Duodenal mucosa (tissue), 2 donors: ENCODE data around the gene TCL1B.

ENCODE experiments used
- H3K27ac ChIP-seq: one replicate; pipeline ENCODE4 v1.7.0; 2013; ENCODE audit warnings: low read depth, low read length
- H3K27me3 ChIP-seq, 2 donors: one replicate each; pipeline ENCODE4 v1.7.0; 2013; ENCODE audit warnings: low read length in 2 of 2, control low read depth in 1 of 2; ENCODE audit not compliant: insufficient read depth in 2 of 2, control insufficient read depth in 1 of 2
- H3K36me3 ChIP-seq, 2 donors: one replicate each; pipeline ENCODE4 v1.7.0; 2013; ENCODE audit warnings: low read length in 2 of 2, control low read depth in 1 of 2; ENCODE audit not compliant: insufficient read depth in 2 of 2, control insufficient read depth in 1 of 2
- H3K4me1 ChIP-seq, 2 donors: one replicate each; pipeline ENCODE4 v1.7.0; 2013; ENCODE audit warnings: low read length in 2 of 2, control low read depth in 1 of 2; ENCODE audit not compliant: insufficient read depth in 2 of 2, control insufficient read depth in 1 of 2
- H3K4me3 ChIP-seq, 2 donors: one replicate each; pipeline ENCODE4 v1.7.0; 2013; ENCODE audit warnings: low read length in 2 of 2, low read depth in 1 of 2
- H3K9ac ChIP-seq, 2 donors: one replicate each; pipeline ENCODE4 v1.7.0; 2013; ENCODE audit warnings: low read length in 2 of 2, low read depth in 1 of 2
- H3K9me3 ChIP-seq, 2 donors: one replicate each; pipeline ENCODE4 v1.7.0; 2013; ENCODE audit warnings: low read length in 2 of 2, control low read depth in 1 of 2; ENCODE audit not compliant: control insufficient read depth in 1 of 2

The TCL1B gene

GRCh38 chr14:95683793-95684192 lies 2.4 kb upstream of the TCL1B start:
- Histone ChIP-seq H3K9me3 (no peaks in the 10 kb centered on the region), H3K27me3 (peaks cover 0 to 6% of the 10 kb centered on the region in 2 donors), H3K27ac (no peak overlapping the region), H3K4me1 (no peaks in the 10 kb centered on the region), H3K4me3 (no peak overlapping the region), H3K9ac (no peak overlapping the region), H3K36me3 (no peaks in the 10 kb centered on the region)

- H3K27me3 ChIP-seq, result peaks cover 4 to 6% of the 10 kb centered on the region in 2 donors
- H3K4me1 ChIP-seq, result no peaks in the 10 kb centered on the region
- H3K9ac ChIP-seq, result no peak overlapping the region
- no peak overlapping the region for H3K27ac ChIP-seq
- H3K4me3 ChIP-seq, result no peak overlapping the region
- no peaks in the 10 kb centered on the region for H3K36me3 ChIP-seq
- no peaks in the 10 kb centered on the region for H3K9me3 ChIP-seq
Observed at GRCh38 chr14:95686935-95687334, 709 bp downstream of the TCL1B start.

DNA sequence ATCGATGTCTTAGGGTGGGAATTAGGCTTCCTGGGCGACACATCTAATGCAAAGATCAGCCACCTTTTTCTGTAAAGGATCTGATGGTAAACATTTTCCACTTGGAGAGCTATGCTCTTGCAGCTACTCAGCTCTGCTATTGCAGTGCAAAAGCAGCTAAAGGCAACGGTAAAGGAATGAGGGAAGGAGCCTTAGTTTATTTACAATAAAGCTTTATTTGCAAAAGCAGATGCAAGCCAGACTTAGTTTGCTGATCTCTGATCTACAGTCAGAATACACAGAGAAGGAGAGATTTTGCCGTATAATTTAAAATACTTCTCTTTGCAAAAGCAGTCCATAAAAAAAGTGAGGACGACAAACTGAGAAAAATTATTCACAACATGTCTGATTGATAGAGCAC lies 3.2 kb downstream of the TCL1B start:
- H3K36me3 ChIP-seq, result no peaks in the 10 kb centered on the region
- peaks cover 4 to 6% of the 10 kb centered on the region in 2 donors for H3K27me3 ChIP-seq
- no peaks in the 10 kb centered on the region for H3K9me3 ChIP-seq
- H3K4me1 ChIP-seq, result no peaks in the 10 kb centered on the region
- no peak overlapping the region for H3K9ac ChIP-seq
- H3K4me3 ChIP-seq, result no peak overlapping the region
- no peak overlapping the region for H3K27ac ChIP-seq

- Histone ChIP-seq H3K27me3 (peaks cover 0 to 4% of the 10 kb centered on the region in 2 donors), H3K9me3 (no peaks in the 10 kb centered on the region), H3K4me3 (no peak overlapping the region), H3K9ac (no peak overlapping the region), H3K36me3 (no peaks in the 10 kb centered on the region), H3K4me1 (no peaks in the 10 kb centered on the region), H3K27ac (no peak overlapping the region)
Observed at GRCh38 chr14:95690815-95691214, 4.6 kb downstream of the TCL1B start.

DNA sequence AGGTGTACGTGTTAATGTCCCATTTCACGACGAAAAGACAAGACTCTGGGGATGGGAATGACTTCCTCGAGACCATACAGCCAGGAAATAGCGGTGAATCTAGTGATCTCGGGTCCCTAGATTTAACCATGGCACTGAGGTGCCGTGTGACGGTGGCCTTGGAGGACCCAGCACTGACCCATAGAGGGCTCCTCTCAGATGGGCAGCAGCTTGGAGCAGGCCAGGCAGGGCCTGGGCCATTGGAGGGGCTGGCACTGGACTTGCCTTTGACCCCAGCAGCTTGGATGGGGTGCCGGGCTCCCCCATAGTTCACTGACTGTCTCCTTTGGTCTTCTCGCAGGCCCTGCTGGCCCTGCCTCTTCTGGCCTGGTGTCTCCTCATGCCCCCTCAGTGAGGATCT lies 5.4 kb downstream of the TCL1B start:
- H3K9ac ChIP-seq, result no peak overlapping the region
- H3K9me3 ChIP-seq, result no peaks in the 10 kb centered on the region
- H3K27me3 ChIP-seq, result peaks cover 0 to 4% of the 10 kb centered on the region in 2 donors
- no peak overlapping the region for H3K4me3 ChIP-seq
- no peaks in the 10 kb centered on the region for H3K36me3 ChIP-seq
- no peaks in the 10 kb centered on the region for H3K4me1 ChIP-seq
- H3K27ac ChIP-seq, result no peak overlapping the region

DNA sequence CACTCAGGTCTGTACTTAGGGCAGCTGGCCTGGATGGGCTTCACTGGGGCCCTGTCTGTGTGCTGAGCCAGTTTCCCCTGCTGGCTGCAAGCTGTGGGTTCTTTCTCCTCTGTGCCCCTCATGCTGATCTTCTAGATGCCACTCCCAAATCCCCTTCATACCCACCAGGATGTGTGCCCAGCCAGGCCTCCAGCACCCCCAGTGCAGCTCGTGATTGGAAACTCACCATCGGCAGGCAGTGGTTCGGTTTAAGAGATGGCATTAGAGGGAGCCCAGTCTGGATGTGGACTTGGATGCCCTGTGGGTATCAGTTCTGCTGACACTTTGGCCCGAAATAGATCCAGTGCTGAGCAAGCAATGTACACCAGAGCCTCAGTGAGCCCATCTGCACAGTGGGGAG lies 5.9 kb downstream of the TCL1B start:
- H3K9ac ChIP-seq, result no peak overlapping the region
- no peak overlapping the region for H3K4me3 ChIP-seq
- H3K9me3 ChIP-seq, result no peaks in the 10 kb centered on the region
- H3K27me3 ChIP-seq, result peaks cover 0 to 4% of the 10 kb centered on the region in 2 donors
- H3K36me3 ChIP-seq, result no peaks in the 10 kb centered on the region
- H3K4me1 ChIP-seq, result no peaks in the 10 kb centered on the region
- H3K27ac ChIP-seq, result no peak overlapping the region

DNA sequence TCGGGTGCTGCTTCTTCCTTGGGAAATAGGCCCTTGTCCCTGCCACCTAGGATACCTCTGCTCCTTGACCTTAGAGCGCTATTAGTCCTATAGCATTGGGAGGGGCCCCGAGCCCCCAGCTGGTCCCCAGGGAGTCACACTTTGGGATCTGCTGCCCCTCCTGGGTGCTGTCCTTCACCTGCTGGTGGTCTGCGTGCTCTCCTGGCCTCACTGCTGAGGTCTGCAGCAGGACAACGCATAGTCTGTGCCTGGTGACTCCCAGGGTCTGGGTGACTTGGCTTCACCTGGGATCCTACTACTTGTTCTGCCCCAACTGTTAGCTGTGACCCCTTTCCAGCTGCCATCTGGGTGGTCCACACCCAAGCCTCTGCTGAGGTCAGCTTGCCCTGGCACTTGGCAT lies 8.8 kb downstream of the TCL1B start:
- no peak overlapping the region for H3K9ac ChIP-seq
- H3K4me3 ChIP-seq, result no peak overlapping the region
- no peak overlapping the region for H3K27ac ChIP-seq
- H3K27me3 ChIP-seq, result peaks cover 3 to 4% of the 10 kb centered on the region in 2 donors
- no peaks in the 10 kb centered on the region for H3K9me3 ChIP-seq
- no peaks in the 10 kb centered on the region for H3K36me3 ChIP-seq
- H3K4me1 ChIP-seq, result no peaks in the 10 kb centered on the region

DNA sequence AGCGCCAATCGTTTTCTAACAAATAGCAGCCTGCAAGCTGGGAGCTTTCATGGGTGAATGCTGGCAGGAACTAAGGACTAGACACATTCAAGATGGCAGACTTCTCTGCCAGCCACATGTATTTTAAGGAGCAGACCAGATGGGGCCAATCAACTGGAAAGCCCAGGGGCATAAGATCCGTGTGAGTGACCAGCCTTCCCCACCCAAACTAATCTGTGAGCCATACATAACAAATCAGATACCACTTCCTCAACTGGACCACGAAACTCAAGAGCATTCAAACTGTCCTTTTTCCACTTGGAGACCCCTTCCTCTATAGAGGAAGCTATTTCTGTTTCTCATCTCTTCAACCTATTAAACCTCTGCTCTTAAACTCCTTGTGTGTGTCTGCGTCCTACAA lies 9.7 kb downstream of the TCL1B start:
- Histone ChIP-seq H3K36me3 (no peaks in the 10 kb centered on the region), H3K27ac (no peak overlapping the region), H3K9ac (no peak overlapping the region), H3K9me3 (no peaks in the 10 kb centered on the region), H3K4me3 (no peak overlapping the region), H3K4me1 (no peaks in the 10 kb centered on the region), H3K27me3 (peaks cover 2 to 3% of the 10 kb centered on the region in 2 donors)

GRCh38 chr14:95696741-95697140 lies 10.5 kb downstream of the TCL1B start:
- Histone ChIP-seq H3K36me3 (no peaks in the 10 kb centered on the region), H3K9me3 (no peaks in the 10 kb centered on the region), H3K4me1 (no peaks in the 10 kb centered on the region), H3K9ac (no peak overlapping the region), H3K27me3 (peaks cover 0 to 3% of the 10 kb centered on the region in 2 donors), H3K27ac (no peak overlapping the region), H3K4me3 (no peak overlapping the region)

DNA sequence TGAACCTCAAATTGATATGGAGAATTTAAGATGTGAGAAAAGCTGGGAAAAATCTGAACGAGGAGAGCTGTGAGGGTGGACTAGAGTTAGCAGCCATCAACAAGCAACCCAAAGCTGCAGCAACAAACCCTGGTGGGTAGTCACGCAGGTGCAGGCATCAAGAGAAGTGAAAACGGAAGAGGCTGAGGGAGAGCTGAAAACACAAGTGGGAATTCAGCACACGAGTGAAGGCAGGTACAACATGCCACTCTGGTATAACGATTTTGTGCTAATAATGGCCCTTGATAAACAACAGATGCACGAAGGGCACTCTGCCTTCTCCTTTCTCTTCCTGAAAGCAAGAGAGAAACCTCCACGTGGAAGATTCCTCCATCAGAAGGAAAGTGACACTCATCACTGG lies 11.5 kb downstream of the TCL1B start:
- Histone ChIP-seq H3K9ac (no peak overlapping the region), H3K27me3 (peaks cover 0 to 6% of the 10 kb centered on the region in 2 donors), H3K36me3 (no peaks in the 10 kb centered on the region), H3K4me1 (no peaks in the 10 kb centered on the region), H3K9me3 (no peaks in the 10 kb centered on the region), H3K27ac (no peak overlapping the region), H3K4me3 (no peak overlapping the region)

DNA sequence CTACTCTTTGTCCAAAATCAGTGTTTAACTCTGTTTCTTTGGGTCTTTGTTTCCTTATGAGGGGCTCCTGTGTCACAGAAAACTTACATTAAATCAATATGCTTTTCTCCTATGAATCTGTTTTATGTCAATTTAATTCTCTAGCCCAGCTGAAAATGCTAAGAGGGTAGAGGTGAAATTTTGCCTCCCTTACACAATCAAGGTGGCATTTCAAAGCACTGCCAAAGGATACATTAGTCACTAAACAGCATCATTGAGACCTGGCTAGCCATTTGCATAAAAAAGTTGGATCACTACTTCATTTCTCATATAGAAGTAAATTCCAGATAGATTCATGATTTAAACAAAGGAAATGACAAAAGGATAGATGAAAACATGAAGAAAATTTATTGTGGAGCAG lies 12.1 kb downstream of the TCL1B start:
- no peak overlapping the region for H3K4me3 ChIP-seq
- H3K27me3 ChIP-seq, result peaks cover 0 to 7% of the 10 kb centered on the region in 2 donors
- no peaks in the 10 kb centered on the region for H3K9me3 ChIP-seq
- no peaks in the 10 kb centered on the region for H3K4me1 ChIP-seq
- H3K9ac ChIP-seq, result no peak overlapping the region
- H3K36me3 ChIP-seq, result no peaks in the 10 kb centered on the region
- H3K27ac ChIP-seq, result no peak overlapping the region
